GM12872 (cell line): Measurements from ENCODE around the gene TRPM5.

Experiments
- CTCF ChIP-seq: IDR thresholded peaks from 3 replicates; pipeline ENCODE4 v1.5.1; 2011; ENCODE audit warnings: low read depth, mild to moderate bottlenecking, low read length, moderate library complexity; ENCODE audit not compliant: insufficient read depth

Gene TRPM5

GRCh38 chr11:2404735-2405196, 39.5 kb downstream of the TRPM5 start:
- no peak for TF ChIP-seq CTCF

GRCh38 chr11:2402890-2403645, 41.2 kb downstream of the TRPM5 start:
- no peak for TF ChIP-seq CTCF

GRCh38 chr11:2402106-2402505, 42.2 kb downstream of the TRPM5 start:
- no peak for TF ChIP-seq CTCF

- TF ChIP-seq CTCF, result peak; percentile 28; the same call in 1 of the 3 replicates
Measured at GRCh38 chr11:2401436-2401984, 42.8 kb downstream of the TRPM5 start.

GRCh38 chr11:2400762-2401435, 43.4 kb downstream of the TRPM5 start:
- no peak for TF ChIP-seq CTCF

- TF ChIP-seq CTCF, result peak; percentile 99
Measured at GRCh38 chr11:2400069-2400761, 44.1 kb downstream of the TRPM5 start, which contains the start of gene TSSC4. TSSC4 (plus strand) TSS chr11:2400750; CDS start chr11:2402634, 1,884 bp downstream.
